NCI-H146 treated with DMSO at 0.1 percent for 48 hours (cell line): ENCODE measurements around the gene BRD1.
"Not testable (repeated sequence)": the region's sequence is repeated elsewhere in the genome, so short reads cannot be mapped to it uniquely, and the experiment has no call there.

Experiments
- DNase-seq: peaks from one replicate; lab custom pipeline; 2025; ENCODE audit not compliant: unreplicated experiment; lab: John Stamatoyannopoulos, UW

The BRD1 gene

GRCh38 chr22:49853981-49854831 lies 26.5 kb upstream of the BRD1 start:
- no peak for DNase-seq

- DNase-seq, result peak; percentile 66
Measured at GRCh38 chr22:49852898-49853894, 25.5 kb upstream of the BRD1 start, which contains the start of gene ZBED4. Gene ZBED4 (plus strand): TSS chr22:49853844. CDS start chr22:49883663, 29,819 bp downstream.

GRCh38 chr22:49852568-49852897 lies 24.9 kb upstream of the BRD1 start:
- not testable (repeated sequence) for DNase-seq

- no peak for DNase-seq
Measured at GRCh38 chr22:49850959-49851802, 23.5 kb upstream of the BRD1 start.

GRCh38 chr22:49850021-49850911 lies 22.6 kb upstream of the BRD1 start:
- DNase-seq, result no peak

GRCh38 chr22:49849161-49850020 lies 21.7 kb upstream of the BRD1 start:
- no peak for DNase-seq

GRCh38 chr22:49848690-49849160 lies 21.1 kb upstream of the BRD1 start:
- no peak for DNase-seq

- no peak for DNase-seq
Measured at GRCh38 chr22:49847751-49848689, 20.3 kb upstream of the BRD1 start.

- no peak for DNase-seq
Measured at GRCh38 chr22:49845666-49846459, 18.2 kb upstream of the BRD1 start.

GRCh38 chr22:49845241-49845640 lies 17.6 kb upstream of the BRD1 start:
- no peak for DNase-seq

GRCh38 chr22:49838771-49839717 lies 11.4 kb upstream of the BRD1 start:
- DNase-seq, result no peak

- DNase-seq, result no peak
Measured at GRCh38 chr22:49833340-49834007, 5.8 kb upstream of the BRD1 start.

- DNase-seq, result no peak
Measured at GRCh38 chr22:49829044-49829853, 1.6 kb upstream of the BRD1 start.

- no peak for DNase-seq
Measured at GRCh38 chr22:49828599-49828965, 909 bp upstream of the BRD1 start.
